Caco-2 (cell line): Measurements from ENCODE around the gene ZCCHC13. TPM values are rescaled to one million over a fixed set of nuclear protein-coding genes. Genes with fewer than 3 reads are reported as not detected.
"Not testable (repeated sequence)": the region's sequence is repeated elsewhere in the genome, so short reads cannot be mapped to it uniquely, and the experiment has no call there.

Source experiments
- Bru-seq: library from RNA; stranded (reverse); fragments of 400-500 nt; gene quantifications from one replicate; lab custom pipeline; 2021; lab: Mats Ljungman, UMichigan
- BruChase-seq, 2 experiments: library from RNA; stranded (reverse); fragments of 400-500 nt; gene quantifications; one replicate each; lab custom pipeline; 2021; lab: Mats Ljungman, UMichigan
- BruUV-seq: library from RNA; stranded (reverse); fragments of 400-500 nt; replicated peaks from 2 replicates; lab custom pipeline; 2021; lab: Mats Ljungman, UMichigan
- CTCF ChIA-PET: fragments of 300-600 bp; sonication (Branson Sonifier 250); formaldehyde crosslinking; loops from one replicate; lab custom pipeline; 2022; ENCODE audit warnings: antibody characterized with exemption; lab: Charles Lee
- POLR2A ChIA-PET: fragments of 300-600 bp; sonication (Branson Sonifier 250); formaldehyde crosslinking; loops from one replicate; lab custom pipeline; 2022; ENCODE audit warnings: antibody characterized with exemption; lab: Charles Lee
- DNase-seq, 2 experiments: peaks; one replicate each; pipeline versions ENCODE4 v3.0.0 to v3.0.0-alpha.2; 2020 to 2022
- H3K27me3 ChIP-seq: replicated peaks from 2 replicates; pipeline ENCODE4 v1.6.0; 2011; ENCODE audit warnings: low read length; ENCODE audit not compliant: control insufficient read depth, insufficient read depth
- H3K36me3 ChIP-seq: 2 replicates; pipeline ENCODE4 v1.5.1; 2011; ENCODE audit warnings: low read length; ENCODE audit not compliant: control insufficient read depth, insufficient read depth
- H3K4me1 ChIP-seq: fragments of 250-450 bp; sonication (Bioruptor Pico); 2 replicates; pipeline ENCODE4 v1.5.1; 2020; ENCODE audit warnings: mild to moderate bottlenecking
- H3K4me3 ChIP-seq: 2 replicates; pipeline ENCODE4 v1.5.1; 2011; ENCODE audit warnings: low read depth, mild to moderate bottlenecking, control low read depth, low read length
- H3K9me3 ChIP-seq: fragments of 250-450 bp; sonication (Bioruptor Pico); 2 replicates; pipeline ENCODE4 v1.5.1; 2020; ENCODE audit warnings: mild to moderate bottlenecking, moderate library complexity
- H3K27ac Mint-ChIP-seq: one replicate; pipeline ENCODE4 v1.8.0; 2022; ENCODE audit warnings: mixed read lengths; ENCODE audit not compliant: unreplicated experiment
- H3K27me3 Mint-ChIP-seq: one replicate; pipeline ENCODE4 v1.8.0; 2022; ENCODE audit warnings: mixed read lengths; ENCODE audit not compliant: insufficient read depth, unreplicated experiment
- H3K36me3 Mint-ChIP-seq: one replicate; pipeline ENCODE4 v1.8.0; 2022; ENCODE audit warnings: mild to moderate bottlenecking, mixed read lengths; ENCODE audit not compliant: insufficient read depth, unreplicated experiment
- H3K4me1 Mint-ChIP-seq: one replicate; pipeline ENCODE4 v1.8.0; 2022; ENCODE audit warnings: low read depth, mixed read lengths; ENCODE audit not compliant: unreplicated experiment
- H3K4me3 Mint-ChIP-seq: one replicate; pipeline ENCODE4 v1.8.0; 2022; ENCODE audit warnings: mild to moderate bottlenecking, moderate library complexity, mixed read lengths; ENCODE audit not compliant: unreplicated experiment
- H3K9me3 Mint-ChIP-seq: one replicate; pipeline ENCODE4 v1.8.0; 2022; ENCODE audit warnings: mixed read lengths; ENCODE audit not compliant: unreplicated experiment
- intact Hi-C: fragments of 100-400 bp; cut with micrococcal nuclease; formaldehyde crosslinking; loops from one replicate; pipeline ENCODE4 v1.10.0; 2022; ENCODE audit not compliant: unreplicated experiment
- long read RNA-seq: library from polyadenylated mRNA; stranded (forward); transcript quantifications from one replicate; pipeline ENCODE4 v2.0.0, GENCODE V29; 2022
- total RNA-seq: library from RNA; stranded (reverse); gene quantifications from 2 replicates; pipeline ENCODE4 v1.2.3, GENCODE V29; 2022
- TF ChIP-seq, protein P1 (sequence below), 2 experiments: fragments of 200-600 bp in 1 of 2; IDR thresholded peaks; 1 replicate in 1 of 2; 2 replicates in 1 of 2; pipeline versions ENCODE4 v1.5.1 to v1.8.0; 2011 to 2022; ENCODE audit warnings: antibody characterized with exemption in 1 of 2, control low read depth in 1 of 2, inconsistent platforms in 1 of 2, low read depth in 1 of 2, low read length in 1 of 2, mild to moderate bottlenecking in 1 of 2, moderate library complexity in 1 of 2; ENCODE audit not compliant: insufficient read depth in 1 of 2, severe bottlenecking in 1 of 2, unreplicated experiment in 1 of 2

The ZCCHC13 gene
- total RNA-seq (not detected in 2 replicates), Bru-seq, nascent RNA (not detected), BruChase-seq, experiment 1, labeled RNA remaining after a 2-hour chase (not detected), BruChase-seq, experiment 2, labeled RNA remaining after a 6-hour chase (not detected)
- long read RNA-seq: 0 reads

DNA sequence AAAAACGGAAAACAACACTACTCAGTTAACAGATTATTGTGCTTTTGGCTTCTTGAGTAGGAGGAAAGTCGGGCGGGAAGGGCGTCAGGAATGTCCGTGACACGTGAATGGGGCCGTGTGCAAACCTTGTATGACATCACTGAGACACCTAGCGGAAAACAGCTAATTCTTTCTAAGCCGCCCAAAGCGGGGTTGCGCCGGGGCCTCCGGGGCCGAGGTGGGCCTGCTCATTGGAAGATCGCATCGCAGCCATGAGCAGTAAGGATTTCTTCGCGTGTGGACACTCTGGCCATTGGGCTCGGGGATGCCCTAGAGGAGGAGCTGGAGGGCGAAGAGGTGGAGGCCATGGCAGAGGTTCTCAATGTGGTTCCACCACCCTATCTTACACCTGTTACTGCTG, at the start of gene ZCCHC13:
ZCCHC13 (plus strand) TSS at position 165 of the 400 bp plus-strand sequence; CDS start at position 252, 87 bp downstream.
- TF ChIP-seq, protein P1, sequence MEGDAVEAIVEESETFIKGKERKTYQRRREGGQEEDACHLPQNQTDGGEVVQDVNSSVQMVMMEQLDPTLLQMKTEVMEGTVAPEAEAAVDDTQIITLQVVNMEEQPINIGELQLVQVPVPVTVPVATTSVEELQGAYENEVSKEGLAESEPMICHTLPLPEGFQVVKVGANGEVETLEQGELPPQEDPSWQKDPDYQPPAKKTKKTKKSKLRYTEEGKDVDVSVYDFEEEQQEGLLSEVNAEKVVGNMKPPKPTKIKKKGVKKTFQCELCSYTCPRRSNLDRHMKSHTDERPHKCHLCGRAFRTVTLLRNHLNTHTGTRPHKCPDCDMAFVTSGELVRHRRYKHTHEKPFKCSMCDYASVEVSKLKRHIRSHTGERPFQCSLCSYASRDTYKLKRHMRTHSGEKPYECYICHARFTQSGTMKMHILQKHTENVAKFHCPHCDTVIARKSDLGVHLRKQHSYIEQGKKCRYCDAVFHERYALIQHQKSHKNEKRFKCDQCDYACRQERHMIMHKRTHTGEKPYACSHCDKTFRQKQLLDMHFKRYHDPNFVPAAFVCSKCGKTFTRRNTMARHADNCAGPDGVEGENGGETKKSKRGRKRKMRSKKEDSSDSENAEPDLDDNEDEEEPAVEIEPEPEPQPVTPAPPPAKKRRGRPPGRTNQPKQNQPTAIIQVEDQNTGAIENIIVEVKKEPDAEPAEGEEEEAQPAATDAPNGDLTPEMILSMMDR (IDR thresholded peaks at IDR 0.05; ENCODE audit: insufficient read depth in 1 of 2, low read depth in 1 of 2, low read length in 1 of 2, severe bottlenecking in 1 of 2, unreplicated experiment in 1 of 2): no peak
- H3K27ac Mint-ChIP-seq: no peak within 1 kb of the TSS
- H3K4me3 Mint-ChIP-seq: no peak within 1 kb of the TSS
- Histone ChIP-seq H3K9me3 (no peaks in the 10 kb centered on the region), H3K4me3 (no peak within 1 kb of the TSS), H3K4me1 (no peaks in the 10 kb centered on the region), H3K27me3 (no peaks in the 10 kb centered on the region), H3K36me3 (no peaks in the 10 kb centered on the region)
- no peak for DNase-seq
- intact Hi-C loops: no loop called here
- ChIA-PET CTCF (no interaction called here), POLR2A (no interaction called here)
- H3K4me1 Mint-ChIP-seq: no peaks in the 10 kb centered on the region
- no peaks in the 10 kb centered on the region for H3K9me3 Mint-ChIP-seq
- H3K36me3 Mint-ChIP-seq: no peaks in the 10 kb centered on the region
- no TSS peak for BruUV-seq
- no peaks in the 10 kb centered on the region for H3K27me3 Mint-ChIP-seq

DNA sequence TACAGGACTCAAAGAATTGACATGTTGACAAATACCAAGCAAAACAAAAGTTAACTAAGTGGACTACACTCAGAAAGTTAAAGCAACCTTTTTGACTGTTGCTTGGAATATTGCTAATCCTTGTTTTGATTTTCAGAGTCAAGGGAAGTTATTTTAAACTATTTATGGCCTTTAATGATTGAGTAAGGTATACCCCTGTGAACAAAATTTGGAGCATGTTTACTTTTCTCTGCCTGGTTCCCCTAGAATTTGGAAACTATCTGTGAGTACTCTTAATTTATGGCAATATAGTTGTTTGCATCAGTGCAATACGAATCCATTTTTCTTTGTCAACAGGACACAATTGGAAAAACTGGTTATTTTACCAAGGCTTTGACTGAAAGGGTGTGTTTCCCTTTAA, 45.9 kb upstream of the ZCCHC13 start:
- H3K4me3 Mint-ChIP-seq, H3K9me3 ChIP-seq, H3K4me3 ChIP-seq, CTCF ChIA-PET, H3K36me3 ChIP-seq, intact Hi-C loops, H3K9me3 Mint-ChIP-seq, H3K27me3 Mint-ChIP-seq, DNase-seq, H3K4me1 ChIP-seq, BruUV-seq, POLR2A ChIA-PET, H3K4me1 Mint-ChIP-seq, H3K27me3 ChIP-seq, H3K27ac Mint-ChIP-seq: not testable (repeated sequence)
- peaks cover 33% of the 10 kb centered on the region for H3K36me3 Mint-ChIP-seq

DNA sequence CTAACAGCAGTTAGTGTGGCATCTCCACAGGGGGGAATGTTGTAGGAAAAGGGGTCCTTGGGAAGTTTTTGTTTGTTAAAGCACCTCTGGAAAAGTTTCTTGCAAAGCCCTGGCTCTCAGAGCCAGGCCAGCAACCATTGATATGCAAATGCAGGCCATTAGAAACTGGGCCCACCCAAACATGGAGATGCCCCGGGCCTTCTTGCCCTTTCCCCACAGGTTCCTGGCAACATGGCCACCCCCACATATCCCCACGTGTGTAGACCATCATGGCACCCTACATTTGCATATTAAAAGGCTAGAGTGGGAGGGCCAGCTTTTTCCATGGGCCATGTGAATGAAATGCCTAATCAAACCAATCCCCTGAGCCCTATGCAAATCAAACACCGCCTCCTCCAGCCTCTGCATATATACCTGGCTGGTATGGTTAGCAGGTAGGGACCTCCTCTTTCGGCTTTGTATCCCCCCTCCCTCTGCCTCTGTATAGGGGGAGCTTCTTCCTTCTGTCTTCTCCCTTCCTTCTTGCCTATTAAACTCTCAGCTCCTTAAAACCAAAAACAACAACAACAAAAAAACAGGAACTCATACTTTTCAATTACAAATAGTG, 44.0 kb upstream of the ZCCHC13 start:
- intact Hi-C loops: no loop called here
- Mint-ChIP-seq H3K4me1 (no peaks in the 10 kb centered on the region), H3K27me3 (no peaks in the 10 kb centered on the region), H3K9me3 (no peaks in the 10 kb centered on the region), H3K4me3 (no peak overlapping the region), H3K36me3 (peaks cover 40% of the 10 kb centered on the region), H3K27ac (no peak overlapping the region)
- CTCF ChIA-PET: no interaction called here
- Histone ChIP-seq H3K4me3 (no peak overlapping the region), H3K4me1 (no peaks in the 10 kb centered on the region), H3K9me3 (no peaks in the 10 kb centered on the region), H3K36me3 (no peaks in the 10 kb centered on the region; the same call in 1 of the 2 replicates), H3K27me3 (no peaks in the 10 kb centered on the region)
- BruUV-seq: no TSS peak
- no peak for DNase-seq
- POLR2A ChIA-PET: no interaction called here
- TF ChIP-seq, protein P1 (IDR thresholded peaks at IDR 0.05; ENCODE audit: insufficient read depth in 1 of 2, low read depth in 1 of 2, low read length in 1 of 2, severe bottlenecking in 1 of 2, unreplicated experiment in 1 of 2): no peak
